ENCODE data around the gene ANO7.

ANO7 gene

GRCh38 chr2:241158546-241158900, 30.0 kb upstream of the ANO7 start:
- no peak for DNase-seq (ENCODE audit: low read depth)

GRCh38 chr2:241159116-241159515, 29.4 kb upstream of the ANO7 start:
- DNase-seq (ENCODE audit: low read depth): no peak

GRCh38 chr2:241160318-241160717, 28.2 kb upstream of the ANO7 start:
- no peak for DNase-seq (ENCODE audit: low read depth)

GRCh38 chr2:241161646-241162281, 26.7 kb upstream of the ANO7 start:
- no peak for DNase-seq (ENCODE audit: low read depth)

GRCh38 chr2:241163601-241164118, 24.8 kb upstream of the ANO7 start:
- no peak for DNase-seq (ENCODE audit: low read depth)

- no peak for DNase-seq (ENCODE audit: low read depth)
Measured at GRCh38 chr2:241168366-241168765, 20.1 kb upstream of the ANO7 start.

GRCh38 chr2:241173557-241173956, 14.9 kb upstream of the ANO7 start:
- DNase-seq (ENCODE audit: low read depth): no peak

GRCh38 chr2:241177526-241178334, 10.7 kb upstream of the ANO7 start:
- DNase-seq (ENCODE audit: low read depth): no peak

- DNase-seq (ENCODE audit: low read depth): no peak
Measured at GRCh38 chr2:241178961-241179360, 9.5 kb upstream of the ANO7 start.

- DNase-seq (ENCODE audit: low read depth): no peak
Measured at GRCh38 chr2:241179899-241180298, 8.6 kb upstream of the ANO7 start.

- no peak for DNase-seq (ENCODE audit: low read depth)
Measured at GRCh38 chr2:241180495-241180894, 8.0 kb upstream of the ANO7 start.

GRCh38 chr2:241182126-241182525, 6.4 kb upstream of the ANO7 start:
- DNase-seq (ENCODE audit: low read depth): no peak

GRCh38 chr2:241182531-241183133, 5.8 kb upstream of the ANO7 start:
- no peak for DNase-seq (ENCODE audit: low read depth)

GRCh38 chr2:241183221-241183620, 5.3 kb upstream of the ANO7 start:
- DNase-seq (ENCODE audit: low read depth): no peak

- no peak for DNase-seq (ENCODE audit: low read depth)
Measured at GRCh38 chr2:241184901-241185300, 3.6 kb upstream of the ANO7 start.

GRCh38 chr2:241185961-241186360, 2.5 kb upstream of the ANO7 start:
- DNase-seq (ENCODE audit: low read depth): no peak

GRCh38 chr2:241187101-241187917, 1.2 kb upstream of the ANO7 start:
- DNase-seq (ENCODE audit: low read depth): no peak

GRCh38 chr2:241187918-241188234, 601 bp upstream of the ANO7 start:
- no peak for DNase-seq (ENCODE audit: low read depth)

GRCh38 chr2:241189093-241189855, 797 bp downstream of the ANO7 start:
- no peak for DNase-seq (ENCODE audit: low read depth)

GRCh38 chr2:241189856-241190201, 1.4 kb downstream of the ANO7 start:
- DNase-seq (ENCODE audit: low read depth): no peak

- no peak for DNase-seq (ENCODE audit: low read depth)
Measured at GRCh38 chr2:241190291-241190981, 2.0 kb downstream of the ANO7 start.
